HEK293 (cell line): ENCODE measurements around the gene PDSS1.

Experiments
- REST ChIP-seq: fragments of 450-650 bp; formaldehyde crosslinking; IDR thresholded peaks from 2 replicates; pipeline ENCODE4 v1.5.1; 2016; ENCODE audit warnings: missing biosample characterization, missing genetic modification characterization
- SALL2 ChIP-seq: fragments of 450-650 bp; formaldehyde crosslinking; IDR thresholded peaks from 2 replicates; pipeline ENCODE4 v1.5.0; 2017; ENCODE audit warnings: missing biosample characterization, mild to moderate bottlenecking, missing genetic modification characterization, borderline replicate concordance
- TRIM28 ChIP-seq: IDR thresholded peaks from 2 replicates; pipeline ENCODE4 v1.6.1; 2011; ENCODE audit warnings: low read length, control low read depth, borderline replicate concordance
- ZFP41 ChIP-seq: fragments of 450-650 bp; formaldehyde crosslinking; IDR thresholded peaks from 2 replicates; pipeline ENCODE4 v1.5.1; 2016; ENCODE audit warnings: missing biosample characterization, missing genetic modification characterization, borderline replicate concordance
- ZNF114 ChIP-seq: fragments of 450-650 bp; formaldehyde crosslinking; IDR thresholded peaks from 2 replicates; pipeline ENCODE4 v1.5.0; 2017; ENCODE audit warnings: missing biosample characterization, missing genetic modification characterization
- ZNF184 ChIP-seq: fragments of 450-650 bp; IDR thresholded peaks from 2 replicates; pipeline ENCODE4 v1.5.1; 2018; ENCODE audit warnings: missing biosample characterization, mild to moderate bottlenecking, missing genetic modification characterization
- ZNF292 ChIP-seq: fragments of 450-650 bp; formaldehyde crosslinking; IDR thresholded peaks from 2 replicates; pipeline ENCODE4 v1.5.1; 2016; ENCODE audit warnings: low read depth, missing biosample characterization, missing genetic modification characterization, borderline replicate concordance
- ZNF335 ChIP-seq: fragments of 450-650 bp; formaldehyde crosslinking; conservative IDR thresholded peaks from 2 replicates; pipeline ENCODE4 v1.5.1; 2016; ENCODE audit warnings: missing biosample characterization, missing genetic modification characterization
- ZNF350 ChIP-seq: fragments of 450-650 bp; formaldehyde crosslinking; IDR thresholded peaks from 2 replicates; pipeline ENCODE4 v1.5.0; 2017; ENCODE audit warnings: missing biosample characterization, mild to moderate bottlenecking, missing genetic modification characterization
- ZNF362 ChIP-seq: fragments of 450-650 bp; formaldehyde crosslinking; IDR thresholded peaks from 2 replicates; pipeline ENCODE4 v1.5.1; 2016; ENCODE audit warnings: missing biosample characterization, missing genetic modification characterization
- ZNF624 ChIP-seq: fragments of 450-650 bp; formaldehyde crosslinking; IDR thresholded peaks from 2 replicates; pipeline ENCODE4 v1.5.1; 2017; ENCODE audit warnings: missing biosample characterization, missing genetic modification characterization
- ZNF704 ChIP-seq: fragments of 450-650 bp; formaldehyde crosslinking; IDR thresholded peaks from 2 replicates; pipeline ENCODE4 v1.5.1; 2016; ENCODE audit warnings: missing biosample characterization, missing genetic modification characterization
- ZNF768 ChIP-seq: fragments of 450-650 bp; formaldehyde crosslinking; IDR thresholded peaks from 2 replicates; pipeline ENCODE4 v1.5.1; 2018; ENCODE audit warnings: missing biosample characterization, mild to moderate bottlenecking, missing genetic modification characterization
- TF ChIP-seq, protein P1 (sequence below): fragments of 450-650 bp; formaldehyde crosslinking; IDR thresholded peaks from 2 replicates; pipeline ENCODE4 v1.5.1; 2016; ENCODE audit warnings: missing biosample characterization, missing genetic modification characterization

DNA sequence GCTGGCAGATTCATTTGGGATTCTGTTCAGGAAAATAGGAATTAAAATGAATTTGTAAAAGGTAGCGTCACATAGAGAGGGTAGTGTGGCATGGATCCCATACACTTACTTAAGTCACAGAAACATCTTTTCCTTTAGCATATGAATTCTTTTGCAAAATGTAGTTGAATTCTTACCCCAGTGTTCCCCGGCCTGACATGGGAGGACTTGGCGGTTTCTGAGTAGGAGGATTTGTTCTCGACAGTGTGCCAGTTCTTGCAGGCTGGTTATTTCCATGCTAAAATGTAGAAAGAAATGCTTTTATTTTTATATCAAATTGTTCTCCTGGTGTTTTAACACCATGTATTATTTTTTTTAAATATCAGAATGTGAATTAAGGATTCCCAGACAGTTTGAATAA is 72.6 kb downstream of the PDSS1 start:
- TF ChIP-seq REST (tag by site-specific recombination) (no peak), ZNF350 (tag by site-specific recombination) (no peak), SALL2 (tag by site-specific recombination) (no peak), ZNF624 (tag by site-specific recombination) (no peak), ZNF704 (tag by site-specific recombination) (no peak), ZNF768 (tag by site-specific recombination) (no peak), ZNF114 (no peak), ZNF362 (tag by site-specific recombination) (no peak), ZNF292 (tag by site-specific recombination) (no peak), ZNF335 (tag by site-specific recombination) (no peak), TRIM28 (no peak), ZNF184 (tag by site-specific recombination) (no peak), ZFP41 (tag by site-specific recombination) (no peak)
- TF ChIP-seq, protein P1, sequence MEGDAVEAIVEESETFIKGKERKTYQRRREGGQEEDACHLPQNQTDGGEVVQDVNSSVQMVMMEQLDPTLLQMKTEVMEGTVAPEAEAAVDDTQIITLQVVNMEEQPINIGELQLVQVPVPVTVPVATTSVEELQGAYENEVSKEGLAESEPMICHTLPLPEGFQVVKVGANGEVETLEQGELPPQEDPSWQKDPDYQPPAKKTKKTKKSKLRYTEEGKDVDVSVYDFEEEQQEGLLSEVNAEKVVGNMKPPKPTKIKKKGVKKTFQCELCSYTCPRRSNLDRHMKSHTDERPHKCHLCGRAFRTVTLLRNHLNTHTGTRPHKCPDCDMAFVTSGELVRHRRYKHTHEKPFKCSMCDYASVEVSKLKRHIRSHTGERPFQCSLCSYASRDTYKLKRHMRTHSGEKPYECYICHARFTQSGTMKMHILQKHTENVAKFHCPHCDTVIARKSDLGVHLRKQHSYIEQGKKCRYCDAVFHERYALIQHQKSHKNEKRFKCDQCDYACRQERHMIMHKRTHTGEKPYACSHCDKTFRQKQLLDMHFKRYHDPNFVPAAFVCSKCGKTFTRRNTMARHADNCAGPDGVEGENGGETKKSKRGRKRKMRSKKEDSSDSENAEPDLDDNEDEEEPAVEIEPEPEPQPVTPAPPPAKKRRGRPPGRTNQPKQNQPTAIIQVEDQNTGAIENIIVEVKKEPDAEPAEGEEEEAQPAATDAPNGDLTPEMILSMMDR (tag by site-specific recombination), result no peak
